NCI-H82 (cell line): ENCODE data around the gene RAB31.

Source experiments
- DNase-seq: peaks from one replicate; lab custom pipeline; 2025; lab: John Stamatoyannopoulos, UW

The RAB31 gene

DNA sequence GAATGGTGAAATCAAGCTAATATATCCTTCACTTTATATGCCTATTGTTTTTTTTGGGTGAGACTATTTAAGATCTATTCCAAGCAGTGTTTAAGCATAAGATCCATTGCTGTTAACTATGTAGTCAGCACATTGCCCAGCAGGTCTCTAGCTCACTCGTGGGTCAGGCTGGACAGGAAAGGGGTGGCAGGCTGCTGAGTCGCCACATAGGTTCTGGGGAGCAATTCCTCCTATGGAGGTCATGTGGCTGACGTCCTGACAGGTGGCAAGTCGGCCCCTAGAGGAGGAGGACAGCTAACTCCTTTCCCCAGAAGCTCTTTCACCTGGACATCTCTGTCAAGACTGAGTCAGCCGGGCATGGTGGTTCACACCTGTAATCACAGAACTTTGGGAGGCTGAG lies 13.9 kb upstream of the RAB31 start:
- no peak for DNase-seq

DNA sequence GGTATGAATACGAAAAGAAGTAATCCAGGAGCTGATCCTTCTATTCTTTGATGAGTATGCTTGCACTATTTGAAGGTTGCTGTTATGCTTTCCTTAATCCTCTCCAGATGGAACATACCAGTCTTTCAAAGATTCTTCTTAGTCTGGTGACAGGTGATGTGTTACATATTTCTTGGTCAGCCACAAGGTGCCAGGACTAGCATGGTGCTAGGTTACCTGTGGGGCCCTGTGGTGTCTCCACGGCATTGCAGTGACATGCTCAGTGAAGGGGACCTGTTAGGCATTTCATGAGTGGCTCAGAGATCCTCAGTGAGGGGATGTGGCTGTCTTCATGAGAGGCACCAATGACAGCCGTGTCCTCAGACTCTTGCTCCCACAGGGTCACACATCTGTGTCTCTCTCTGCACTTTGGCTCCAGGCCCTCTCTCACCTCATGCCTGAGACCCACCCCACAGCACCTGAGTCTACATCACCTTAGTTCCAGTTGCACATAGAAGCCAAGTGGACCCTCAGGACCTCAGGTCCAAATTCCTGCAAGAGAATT lies 13.1 kb upstream of the RAB31 start:
- no peak for DNase-seq

GRCh38 chr18:9695605-9696004 lies 12.5 kb upstream of the RAB31 start:
- DNase-seq, result peak; percentile 59

DNA sequence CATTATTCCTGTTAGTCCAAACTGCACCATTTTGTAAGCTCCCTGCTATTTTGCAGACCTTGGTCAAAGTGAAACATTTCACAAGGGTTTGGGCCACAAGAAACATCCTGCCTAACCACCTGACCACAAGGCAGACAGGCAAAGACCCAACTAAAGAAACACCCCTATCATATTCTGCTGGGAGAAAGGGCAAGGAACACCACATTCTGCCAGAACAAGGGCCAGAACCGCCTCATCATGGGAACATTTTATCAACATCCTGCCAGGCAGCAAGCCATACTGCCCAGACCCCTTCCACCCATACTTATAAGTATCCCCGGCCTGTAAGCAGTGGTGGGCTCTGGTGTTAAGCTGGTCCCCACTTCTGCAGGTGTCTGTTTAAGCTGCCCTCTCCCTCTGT lies 12.0 kb upstream of the RAB31 start:
- no peak for DNase-seq

- no peak for DNase-seq
These were observed 11.4 kb upstream of the RAB31 start for GRCh38 chr18:9696701-9697100.

DNA sequence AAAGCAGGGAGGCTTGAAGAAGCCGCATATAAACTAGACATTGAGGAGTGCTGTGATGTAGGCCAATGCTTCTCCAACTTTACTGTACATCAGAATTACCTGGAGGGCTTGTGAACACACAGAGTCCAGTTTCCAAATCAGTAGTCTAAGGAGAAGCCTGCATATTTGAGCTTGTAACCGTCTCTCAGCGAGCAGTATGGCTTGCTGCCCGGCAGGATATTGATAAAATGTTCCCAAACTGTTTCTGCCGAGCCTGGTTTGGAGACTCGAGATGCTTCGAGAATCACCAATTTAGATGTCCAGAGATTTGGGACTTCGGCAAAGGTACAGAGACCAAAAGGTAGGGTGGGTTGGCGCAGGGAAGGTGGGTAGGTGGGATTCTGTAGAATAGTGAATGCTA lies 11.0 kb upstream of the RAB31 start:
- no peak for DNase-seq

- no peak for DNase-seq
These were observed 9.6 kb upstream of the RAB31 start for GRCh38 chr18:9698497-9698896.

GRCh38 chr18:9700261-9700796 lies 7.8 kb upstream of the RAB31 start:
- no peak for DNase-seq

DNA sequence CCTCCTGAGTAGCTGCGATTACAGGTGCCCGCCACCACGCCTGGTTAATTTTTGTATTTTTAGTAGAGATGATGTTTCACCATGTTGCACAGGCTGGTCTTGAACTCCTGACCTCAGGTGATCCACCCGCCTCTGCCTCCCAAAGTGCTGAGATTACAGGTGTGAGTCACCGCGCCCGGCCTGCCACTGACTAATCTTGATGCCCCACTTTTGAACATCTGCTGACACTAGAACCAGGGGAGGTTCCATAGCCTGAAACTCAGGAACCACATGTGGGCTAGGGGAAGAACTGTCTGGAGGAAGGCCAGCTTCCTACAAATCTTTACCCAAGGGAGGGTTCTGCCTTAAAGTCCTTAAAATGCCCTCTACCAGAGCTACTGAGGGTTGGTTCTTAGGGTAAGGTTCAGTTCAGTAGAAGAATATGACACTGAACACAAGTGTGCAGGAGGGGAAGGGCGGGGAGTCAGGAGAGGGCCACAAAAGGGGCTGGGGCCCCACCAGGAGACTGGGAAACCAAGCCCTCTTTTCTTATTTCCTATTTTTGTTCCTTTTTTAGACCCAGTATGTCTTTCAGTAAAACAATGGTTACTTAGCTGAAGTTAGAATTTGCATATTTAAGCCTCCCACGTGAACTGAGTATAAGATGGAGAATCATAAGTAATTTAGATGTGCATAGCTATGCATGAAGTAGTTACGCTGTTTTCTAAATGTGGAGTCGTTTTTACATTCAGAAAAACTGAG lies 6.3 kb upstream of the RAB31 start:
- no peak for DNase-seq

DNA sequence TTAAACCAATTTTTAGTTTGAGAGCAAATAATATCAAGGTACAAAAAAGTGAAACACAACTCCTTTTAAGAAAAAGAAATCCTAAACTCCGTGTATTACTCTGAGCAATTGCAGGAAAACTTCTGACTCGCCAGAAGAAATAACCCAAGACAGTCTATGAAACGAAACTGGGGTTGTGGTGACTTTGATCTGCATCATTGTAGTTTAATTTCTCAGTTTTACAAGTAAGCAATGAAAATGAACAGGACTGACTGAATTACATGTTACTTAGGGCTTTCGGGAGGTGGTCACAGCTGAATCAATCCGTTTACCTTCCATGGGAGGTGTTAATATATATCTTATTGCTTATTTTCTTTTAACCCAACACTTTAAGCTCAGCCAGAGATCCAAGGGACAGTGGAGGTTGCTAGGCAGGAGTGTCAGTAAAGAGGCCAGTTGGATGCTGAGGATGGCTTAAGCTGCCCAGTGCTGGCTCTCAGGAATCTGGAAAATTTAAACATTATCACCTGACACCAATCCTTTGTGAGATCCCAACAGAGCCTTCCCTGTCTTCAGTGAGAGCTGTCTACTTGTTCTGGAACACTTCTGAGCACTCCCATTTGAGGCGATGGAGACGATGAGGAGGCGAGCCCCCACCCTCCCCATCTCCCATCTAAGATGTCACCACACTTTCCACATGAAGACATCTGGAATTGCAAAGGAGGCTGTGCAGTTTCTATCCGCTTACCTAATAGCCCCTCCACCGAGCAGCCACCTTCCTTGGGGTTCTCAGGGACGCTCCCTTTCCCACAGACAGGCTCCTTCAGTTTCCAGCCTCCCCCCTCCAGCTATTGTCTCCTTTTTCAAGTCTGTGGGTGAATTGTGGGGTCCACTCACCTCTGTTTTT lies 3.6 kb upstream of the RAB31 start:
- no peak for DNase-seq

- DNase-seq, result no peak
These were observed 2.8 kb upstream of the RAB31 start for GRCh38 chr18:9705183-9705829.

DNA sequence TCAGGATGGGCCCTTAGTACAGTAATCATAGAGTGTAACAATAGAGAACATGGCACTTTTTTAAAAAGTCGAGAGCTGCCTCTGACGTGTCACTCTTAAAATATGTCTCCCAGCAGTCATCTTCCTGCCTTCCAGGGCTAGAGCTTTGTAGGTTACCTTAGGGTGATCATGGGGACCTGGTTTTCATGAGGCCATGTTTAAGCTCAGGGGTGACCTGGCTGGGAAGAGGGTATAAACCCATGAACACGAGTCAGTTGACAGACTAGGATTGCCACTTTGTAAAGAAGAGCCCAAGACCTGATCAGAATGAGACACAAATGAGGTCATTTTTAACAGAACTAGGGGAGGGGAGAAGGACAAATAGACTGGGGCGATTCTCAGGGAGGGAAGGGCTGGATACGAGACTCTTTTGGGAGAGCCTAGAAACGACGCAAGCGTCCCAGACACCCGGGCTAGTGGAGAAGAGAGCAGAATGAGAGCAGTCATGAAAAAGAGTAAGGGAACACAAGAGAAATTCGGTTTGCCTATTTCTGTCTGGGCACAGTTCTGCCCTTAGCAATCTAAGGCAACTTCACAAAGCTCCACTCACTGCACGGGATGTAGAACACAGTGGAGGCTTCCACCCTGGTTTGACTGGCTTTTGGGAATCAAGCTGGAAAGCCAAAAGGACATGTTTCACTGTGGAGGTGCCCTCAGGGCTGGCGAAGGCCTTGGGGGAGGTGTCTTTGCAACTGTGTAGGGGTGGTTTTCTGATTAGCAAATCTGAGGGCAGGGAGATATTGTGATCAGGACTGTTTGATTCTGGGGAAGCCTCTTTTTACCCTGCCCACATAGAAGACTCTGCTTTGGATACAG lies 1.8 kb upstream of the RAB31 start:
- no peak for DNase-seq

DNA sequence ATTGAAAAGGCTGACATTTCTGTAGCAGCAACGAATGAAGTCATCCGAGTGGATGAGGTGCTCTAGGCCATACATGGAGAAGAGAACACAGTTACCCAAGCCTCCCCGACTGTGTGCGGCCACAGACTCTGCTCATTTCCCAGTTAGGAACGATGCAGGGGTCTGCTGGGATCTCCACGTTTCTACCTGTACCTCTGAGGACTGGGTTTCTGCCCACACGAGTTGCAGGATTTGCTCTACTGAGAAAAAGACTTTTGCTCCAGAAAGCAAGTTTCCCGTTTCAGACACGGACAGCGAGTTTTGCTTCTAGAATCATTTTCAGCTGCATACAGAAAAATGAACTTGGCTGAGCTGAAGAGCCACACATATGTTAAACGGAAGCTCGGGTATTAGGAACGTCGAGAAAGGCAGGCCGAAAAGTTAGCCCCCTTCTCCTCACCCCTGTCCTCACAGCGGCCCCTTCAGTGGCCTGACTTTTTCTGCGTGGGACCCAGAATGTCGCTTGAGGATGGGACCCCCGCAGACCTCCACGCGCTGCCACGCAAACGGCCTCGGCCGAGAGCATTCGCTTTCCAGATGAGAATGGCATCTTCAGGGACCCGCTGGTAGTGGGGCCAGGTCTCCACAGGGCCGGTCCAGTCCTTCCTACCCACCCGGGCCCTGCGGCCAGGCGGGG lies 582 bp upstream of the RAB31 start:
- no peak for DNase-seq

DNA sequence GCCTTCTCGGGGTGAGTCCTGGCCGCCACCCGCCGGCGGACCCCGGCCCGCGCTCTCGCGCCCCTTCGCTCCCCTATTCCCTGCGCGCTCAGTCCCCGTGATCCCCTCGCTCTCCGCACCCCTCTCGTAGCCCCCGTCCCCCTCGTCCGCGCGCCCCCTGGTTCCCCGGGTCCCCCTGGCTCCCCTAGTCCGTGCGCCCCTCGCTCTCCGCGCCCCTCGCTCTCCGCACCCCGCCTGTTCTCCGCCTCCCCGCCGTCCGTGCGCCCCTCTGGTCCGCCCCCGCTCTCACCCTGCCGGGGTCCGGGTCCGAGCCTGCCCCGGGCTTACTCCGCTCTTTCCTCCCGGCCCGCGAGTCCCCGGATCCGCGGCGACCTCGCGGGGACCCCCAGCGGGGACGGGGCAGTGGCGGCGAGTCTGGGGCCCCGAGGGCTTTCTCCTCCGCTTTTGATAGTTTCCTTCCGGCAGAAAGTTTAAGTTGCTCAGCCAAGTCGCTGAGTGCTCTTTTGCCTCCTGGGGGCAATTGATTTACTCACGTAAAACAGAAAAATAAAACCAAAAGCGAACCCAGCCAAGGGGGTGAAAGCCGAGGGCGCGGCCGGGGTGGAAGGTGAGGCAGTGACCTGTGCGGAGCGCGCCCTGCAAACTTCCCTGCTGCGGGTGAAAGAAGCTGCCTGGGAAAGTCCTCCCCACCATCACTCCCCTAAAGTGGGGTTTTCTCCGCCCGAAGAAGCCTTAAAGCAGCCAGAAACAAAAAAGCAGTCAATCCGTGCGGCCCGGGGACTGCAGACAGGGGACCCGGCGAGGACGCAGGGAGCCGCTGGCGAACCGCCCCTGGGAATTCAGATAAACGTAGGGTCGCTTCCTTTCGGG lies 568 bp downstream of the RAB31 start:
- no peak for DNase-seq

- no peak for DNase-seq
These were observed 1.3 kb downstream of the RAB31 start for GRCh38 chr18:9709304-9709877.

- no peak for DNase-seq
These were observed 1.9 kb downstream of the RAB31 start for GRCh38 chr18:9710037-9710436.

DNA sequence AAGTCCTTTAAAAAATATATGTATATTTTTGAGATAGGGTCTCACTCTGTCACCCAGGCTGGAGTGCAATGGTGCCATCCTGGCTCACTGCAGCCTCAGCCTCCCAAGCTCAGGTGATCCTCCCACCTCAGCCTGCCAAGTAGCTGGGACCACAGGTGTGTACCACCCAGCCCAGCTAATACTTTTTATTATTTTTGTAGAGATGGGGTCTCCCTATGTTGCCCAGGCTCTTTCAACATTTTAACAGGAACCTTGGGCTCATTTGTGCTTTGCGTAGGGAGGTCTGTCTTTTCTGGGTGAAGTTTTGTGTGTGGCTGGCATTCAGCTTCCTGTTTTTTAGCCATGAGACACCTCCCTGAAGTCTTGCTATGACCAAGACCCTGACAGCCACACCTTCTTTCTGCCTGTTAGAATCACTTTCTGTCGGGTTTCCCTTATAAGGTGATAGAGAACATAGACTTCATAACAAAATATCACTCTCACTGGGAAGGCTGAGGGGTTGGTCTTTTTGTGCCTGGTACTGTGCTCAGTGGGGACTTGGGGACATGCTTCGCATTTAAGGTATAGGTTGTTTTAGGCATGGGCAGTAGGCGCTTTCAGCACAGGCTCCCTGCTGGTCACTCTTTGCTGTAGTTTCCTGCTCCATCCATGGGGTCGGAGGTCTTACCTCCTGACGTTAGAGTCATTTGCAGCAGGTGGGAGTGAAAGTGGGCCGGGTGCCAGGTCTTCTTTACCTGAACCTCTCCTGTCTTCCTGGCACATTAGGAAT lies 3.4 kb downstream of the RAB31 start:
- no peak for DNase-seq

DNA sequence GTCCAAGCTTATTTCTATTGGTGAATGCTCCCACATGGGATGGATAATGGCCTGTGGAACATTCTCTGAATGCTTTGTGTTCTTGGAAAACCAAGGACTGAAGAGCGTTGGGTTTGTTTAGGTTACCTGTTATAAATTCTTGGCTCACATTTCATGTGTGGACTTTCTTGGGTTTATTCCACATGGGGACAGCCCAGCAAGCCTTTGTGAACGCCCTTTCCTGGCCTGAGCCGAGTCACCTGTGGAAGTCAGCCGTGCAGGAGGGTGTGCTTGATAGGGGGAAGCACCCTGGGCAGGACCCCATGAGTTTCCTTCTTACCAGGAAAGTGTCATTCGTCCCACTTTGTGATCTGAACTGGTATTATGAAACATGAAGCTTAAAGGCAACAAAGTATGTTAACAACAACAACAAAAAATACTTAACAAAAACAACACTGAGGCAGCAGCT lies 4.1 kb downstream of the RAB31 start:
- no peak for DNase-seq

DNA sequence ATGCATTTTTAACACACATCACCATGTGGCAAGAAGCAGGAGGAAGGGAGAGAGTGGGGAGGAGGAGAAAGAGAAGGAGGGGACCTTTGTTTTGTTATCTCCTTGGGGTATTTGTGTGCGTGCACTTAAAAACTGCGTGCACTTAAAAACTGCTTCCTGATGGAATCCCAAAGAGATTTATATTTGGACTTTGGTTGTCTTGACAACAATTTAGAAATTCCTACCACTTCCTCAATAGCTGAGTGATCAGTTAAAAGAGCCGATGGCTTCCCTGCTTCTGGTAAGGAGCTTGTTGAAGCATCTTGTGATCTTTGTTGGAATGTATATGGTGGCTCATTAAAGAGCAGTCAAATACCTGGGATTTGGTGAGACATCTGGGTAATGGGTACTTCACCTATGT lies 4.5 kb downstream of the RAB31 start:
- no peak for DNase-seq
